ENCODE results near the gene GKN1.

GKN1 gene

GRCh38 chr2:69022548-69022947 lies 48.1 kb downstream of the GKN1 start:
- no peak for TF ChIP-seq MYC (IDR thresholded peaks at IDR 0.05; ENCODE audit: low read depth, low read length)
- TF ChIP-seq, protein P1, sequence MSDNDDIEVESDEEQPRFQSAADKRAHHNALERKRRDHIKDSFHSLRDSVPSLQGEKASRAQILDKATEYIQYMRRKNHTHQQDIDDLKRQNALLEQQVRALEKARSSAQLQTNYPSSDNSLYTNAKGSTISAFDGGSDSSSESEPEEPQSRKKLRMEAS (IDR thresholded peaks at IDR 0.05; ENCODE audit: low read depth, low read length) = no peak
- TF ChIP-seq CTCF (IDR thresholded peaks at IDR 0.05; ENCODE audit: low read depth, low read length) = no peak
- TF ChIP-seq POLR2A (IDR thresholded peaks at IDR 0.05; ENCODE audit: extremely low read depth, insufficient read length) = no peak
- no peak for DNase-seq (ENCODE audit: low read depth)
- H3K4me3 ChIP-seq (ENCODE audit: low read depth, low read length) = no peak overlapping the region

- TF ChIP-seq MYC (IDR thresholded peaks at IDR 0.05; ENCODE audit: low read depth, low read length) = no peak
- no peak for TF ChIP-seq POLR2A (IDR thresholded peaks at IDR 0.05; ENCODE audit: extremely low read depth, insufficient read length)
- TF ChIP-seq CTCF (IDR thresholded peaks at IDR 0.05; ENCODE audit: low read depth, low read length) = no peak
- TF ChIP-seq, protein P1 (IDR thresholded peaks at IDR 0.05; ENCODE audit: low read depth, low read length) = no peak
- no peak overlapping the region for H3K4me3 ChIP-seq (ENCODE audit: low read depth, low read length)
- no peak for DNase-seq (ENCODE audit: low read depth)
Observed at GRCh38 chr2:69023236-69023635, 48.8 kb downstream of the GKN1 start.

- DNase-seq (ENCODE audit: low read depth) = peak; percentile 79
- H3K4me3 ChIP-seq (ENCODE audit: low read depth, low read length) = no peak overlapping the region
- TF ChIP-seq POLR2A (IDR thresholded peaks at IDR 0.05; ENCODE audit: extremely low read depth, insufficient read length) = no peak
- TF ChIP-seq, protein P1 (IDR thresholded peaks at IDR 0.05; ENCODE audit: low read depth, low read length) = no peak
- no peak for TF ChIP-seq MYC (IDR thresholded peaks at IDR 0.05; ENCODE audit: low read depth, low read length)
- peak; percentile 81 for TF ChIP-seq CTCF (IDR thresholded peaks at IDR 0.05; ENCODE audit: low read depth, low read length)
Observed at GRCh38 chr2:69026026-69026425, 51.6 kb downstream of the GKN1 start.

- no peak overlapping the region for H3K4me3 ChIP-seq (ENCODE audit: low read depth, low read length)
- TF ChIP-seq CTCF (IDR thresholded peaks at IDR 0.05; ENCODE audit: low read depth, low read length) (no peak), MYC (IDR thresholded peaks at IDR 0.05; ENCODE audit: low read depth, low read length) (no peak), POLR2A (IDR thresholded peaks at IDR 0.05; ENCODE audit: extremely low read depth, insufficient read length) (no peak)
- TF ChIP-seq, protein P1 (IDR thresholded peaks at IDR 0.05; ENCODE audit: low read depth, low read length) = no peak
- DNase-seq (ENCODE audit: low read depth) = no peak
Observed at GRCh38 chr2:69026691-69027459, 52.4 kb downstream of the GKN1 start.
